ENCODE measurements around the gene TMEM40.
"Not testable (repeated sequence)": the region's sequence is repeated elsewhere in the genome, so short reads cannot be mapped to it uniquely, and the experiment has no call there.

Gene TMEM40

DNA sequence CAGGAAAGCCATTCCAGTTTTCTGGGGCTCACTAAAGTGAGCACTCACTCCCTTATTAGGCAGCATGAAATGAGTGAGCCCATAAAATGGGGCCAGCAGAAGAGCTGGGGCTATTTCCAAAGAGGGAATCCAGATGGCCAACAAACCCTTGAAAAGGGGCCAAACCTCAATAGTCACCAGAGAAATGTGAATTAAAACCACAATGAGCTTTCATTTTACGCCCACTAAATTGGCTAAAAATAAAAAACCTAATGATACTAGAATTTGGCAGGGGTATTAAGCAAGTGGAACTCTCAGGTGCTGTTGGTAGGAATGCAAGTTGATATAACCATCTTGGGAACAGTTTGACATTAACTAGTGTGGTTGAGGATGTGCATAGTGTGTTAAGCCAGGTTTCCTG lies 53.1 kb downstream of the TMEM40 start:
- no peak overlapping the region for H2AFZ ChIP-seq (ENCODE audit: low read depth, low read length)
- no peak for DNase-seq
- no peaks in the 10 kb centered on the region for H3K79me1 ChIP-seq (replicated peaks; ENCODE audit: low read length, poor library complexity, severe bottlenecking)
- H4K8ac ChIP-seq (ENCODE audit: low read length) = no peak overlapping the region
- H2BK15ac ChIP-seq (ENCODE audit: low read depth, poor library complexity, severe bottlenecking) = no peak overlapping the region
- H3K23ac ChIP-seq (ENCODE audit: low read length in 2 of 2) = no peak overlapping the region
- no peaks in the 10 kb centered on the region for H3K9me3 ChIP-seq (ENCODE audit: control insufficient read depth, low read length)
- H3K36me3 ChIP-seq (ENCODE audit: control insufficient read depth in 1 of 2, insufficient read depth in 2 of 2, low read depth in 1 of 2, low read length in 2 of 2) = no peaks in the 10 kb centered on the region
- H2AK5ac ChIP-seq (ENCODE audit: low read length, severe bottlenecking) = no peak overlapping the region
- H3K4me1 ChIP-seq (ENCODE audit: control insufficient read depth, insufficient read depth, low read depth, low read length) = peaks cover 2% of the 10 kb centered on the region
- H3K14ac ChIP-seq (ENCODE audit: low read length in 2 of 2) = no peak overlapping the region
- H3K27ac ChIP-seq (ENCODE audit: low read length, poor library complexity, severe bottlenecking) = no peak overlapping the region
- no peak overlapping the region for H2BK12ac ChIP-seq (ENCODE audit: low read length in 2 of 2)
- H3K4me3 ChIP-seq (ENCODE audit: insufficient read depth in 1 of 2, low read depth in 1 of 2, low read length in 2 of 2) = no peak overlapping the region
- no peak overlapping the region for H3K4ac ChIP-seq (ENCODE audit: low read depth in 1 of 2, low read length in 2 of 2)
- H4K91ac ChIP-seq (ENCODE audit: low read length) = no peak overlapping the region
- H2BK120ac ChIP-seq (ENCODE audit: low read depth, low read length) = no peak overlapping the region
- H3K18ac ChIP-seq (ENCODE audit: low read depth in 1 of 2, low read length in 2 of 2) = no peak overlapping the region
- no CpG with 5 or more reads among the region's 1 CpG for WGBS
- H3K27me3 ChIP-seq (ENCODE audit: control insufficient read depth in 1 of 2, insufficient read depth in 1 of 2, low read length in 2 of 2) = peaks cover 5 to 61% of the 10 kb centered on the region in 2 experiments
- H3K9ac ChIP-seq (ENCODE audit: low read length) = no peak overlapping the region
- H3K4me2 ChIP-seq (ENCODE audit: low read length, poor library complexity, severe bottlenecking) = no peak overlapping the region
- no peak overlapping the region for H2BK5ac ChIP-seq (ENCODE audit: low read depth, low read length, poor library complexity, severe bottlenecking)

DNA sequence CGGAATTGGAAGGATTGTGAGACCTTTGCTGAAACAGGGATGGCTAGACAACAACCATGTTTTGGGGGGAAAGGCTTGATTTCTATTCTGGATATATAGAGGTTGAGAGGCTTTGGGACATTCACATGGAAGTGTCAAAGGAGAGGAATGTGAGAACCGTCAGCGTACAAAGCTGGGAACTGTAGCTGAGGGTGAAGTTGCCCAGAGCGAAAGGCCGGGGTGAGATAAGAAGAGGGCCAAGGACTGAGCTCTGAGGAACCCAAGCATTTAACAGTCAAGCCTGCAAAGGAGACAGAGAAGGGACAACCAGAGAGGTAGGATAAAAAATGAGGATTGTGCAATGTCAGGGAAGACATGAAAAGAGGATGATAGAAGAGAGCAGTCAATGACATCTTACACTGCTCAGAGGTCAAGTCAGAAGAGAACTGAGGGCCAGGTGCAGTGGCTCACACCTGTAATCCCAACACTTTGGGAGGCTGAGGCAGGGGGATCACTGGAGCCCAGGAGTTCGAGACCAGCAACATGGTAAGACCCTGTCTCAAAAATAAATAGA lies 53.6 kb downstream of the TMEM40 start:
- Histone ChIP-seq H3K27ac (ENCODE audit: low read length, poor library complexity, severe bottlenecking) (no peak overlapping the region), H2AFZ (ENCODE audit: low read depth, low read length) (no peak overlapping the region), H2BK15ac (ENCODE audit: low read depth, poor library complexity, severe bottlenecking) (no peak overlapping the region), H3K4me1 (ENCODE audit: control insufficient read depth, insufficient read depth, low read depth, low read length) (peaks cover 2% of the 10 kb centered on the region), H2BK5ac (ENCODE audit: low read depth, low read length, poor library complexity, severe bottlenecking) (no peak overlapping the region), H3K36me3 (ENCODE audit: control insufficient read depth in 1 of 2, insufficient read depth in 2 of 2, low read depth in 1 of 2, low read length in 2 of 2) (no peaks in the 10 kb centered on the region), H2BK12ac (ENCODE audit: low read length in 2 of 2) (no peak overlapping the region), H3K4me3 (ENCODE audit: insufficient read depth in 1 of 2, low read depth in 1 of 2, low read length in 2 of 2) (no peak overlapping the region), H3K9ac (ENCODE audit: low read length) (no peak overlapping the region), H3K14ac (ENCODE audit: low read length in 2 of 2) (no peak overlapping the region), H4K91ac (ENCODE audit: low read length) (no peak overlapping the region), H2BK120ac (ENCODE audit: low read depth, low read length) (no peak overlapping the region), H4K8ac (ENCODE audit: low read length) (no peak overlapping the region), H3K4ac (ENCODE audit: low read depth in 1 of 2, low read length in 2 of 2) (no peak overlapping the region), H3K27me3 (ENCODE audit: control insufficient read depth in 1 of 2, insufficient read depth in 1 of 2, low read length in 2 of 2) (peaks cover 5 to 61% of the 10 kb centered on the region in 2 experiments), H3K79me1 (replicated peaks; ENCODE audit: low read length, poor library complexity, severe bottlenecking) (no peaks in the 10 kb centered on the region), H3K18ac (ENCODE audit: low read depth in 1 of 2, low read length in 2 of 2) (no peak overlapping the region), H3K9me3 (ENCODE audit: control insufficient read depth, low read length) (no peaks in the 10 kb centered on the region), H2AK5ac (ENCODE audit: low read length, severe bottlenecking) (no peak overlapping the region), H3K4me2 (ENCODE audit: low read length, poor library complexity, severe bottlenecking) (no peak overlapping the region), H3K23ac (ENCODE audit: low read length in 2 of 2) (no peak overlapping the region)
- no peak for DNase-seq
- WGBS = 81% methylated on average over 6 of the region's 6 CpGs

DNA sequence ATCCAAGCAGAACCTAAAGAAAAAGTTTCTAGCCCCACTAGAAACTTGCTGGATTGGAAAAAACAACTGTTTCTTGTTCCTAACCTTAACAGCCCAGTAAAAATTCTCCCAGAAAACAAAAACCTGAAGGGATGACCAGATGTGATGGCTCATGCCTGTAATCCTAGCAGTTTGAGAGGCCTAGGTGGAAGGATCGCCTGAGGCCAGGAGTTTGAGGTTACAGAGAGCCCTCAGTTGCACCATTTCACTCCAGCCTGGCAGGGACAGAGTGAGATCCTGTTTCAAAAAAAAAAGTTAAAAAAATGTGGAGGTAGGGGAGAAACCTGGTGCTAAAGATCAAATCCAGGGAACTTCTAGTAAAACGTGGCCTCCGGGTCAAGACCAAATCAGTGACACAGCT lies 56.6 kb downstream of the TMEM40 start:
- Histone ChIP-seq H2AFZ (ENCODE audit: low read depth, low read length) (no peak overlapping the region), H3K4ac (ENCODE audit: low read depth in 1 of 2, low read length in 2 of 2) (no peak overlapping the region), H3K18ac (ENCODE audit: low read depth in 1 of 2, low read length in 2 of 2) (no peak overlapping the region), H3K23ac (ENCODE audit: low read length in 2 of 2) (no peak overlapping the region), H3K36me3 (ENCODE audit: control insufficient read depth in 1 of 2, insufficient read depth in 2 of 2, low read depth in 1 of 2, low read length in 2 of 2) (no peaks in the 10 kb centered on the region), H2BK15ac (ENCODE audit: low read depth, poor library complexity, severe bottlenecking) (no peak overlapping the region), H3K4me1 (ENCODE audit: control insufficient read depth, insufficient read depth, low read depth, low read length) (no peaks in the 10 kb centered on the region), H3K9ac (ENCODE audit: low read length) (no peak overlapping the region), H3K27ac (ENCODE audit: low read length, poor library complexity, severe bottlenecking) (no peak overlapping the region), H4K8ac (ENCODE audit: low read length) (no peak overlapping the region), H3K27me3 (ENCODE audit: control insufficient read depth in 1 of 2, insufficient read depth in 1 of 2, low read length in 2 of 2) (peaks cover 0 to 60% of the 10 kb centered on the region in 2 experiments), H3K4me2 (ENCODE audit: low read length, poor library complexity, severe bottlenecking) (no peak overlapping the region), H3K4me3 (ENCODE audit: insufficient read depth in 1 of 2, low read depth in 1 of 2, low read length in 2 of 2) (no peak overlapping the region), H3K14ac (ENCODE audit: low read length in 2 of 2) (no peak overlapping the region), H3K9me3 (ENCODE audit: control insufficient read depth, low read length) (no peaks in the 10 kb centered on the region), H3K79me1 (replicated peaks; ENCODE audit: low read length, poor library complexity, severe bottlenecking) (no peaks in the 10 kb centered on the region), H2BK12ac (ENCODE audit: low read length in 2 of 2) (no peak overlapping the region), H2BK120ac (ENCODE audit: low read depth, low read length) (no peak overlapping the region), H2AK5ac (ENCODE audit: low read length, severe bottlenecking) (no peak overlapping the region), H2BK5ac (ENCODE audit: low read depth, low read length, poor library complexity, severe bottlenecking) (no peak overlapping the region), H4K91ac (ENCODE audit: low read length) (no peak overlapping the region)
- WGBS = 97% methylated on average over 3 of the region's 3 CpGs
- DNase-seq = no peak

DNA sequence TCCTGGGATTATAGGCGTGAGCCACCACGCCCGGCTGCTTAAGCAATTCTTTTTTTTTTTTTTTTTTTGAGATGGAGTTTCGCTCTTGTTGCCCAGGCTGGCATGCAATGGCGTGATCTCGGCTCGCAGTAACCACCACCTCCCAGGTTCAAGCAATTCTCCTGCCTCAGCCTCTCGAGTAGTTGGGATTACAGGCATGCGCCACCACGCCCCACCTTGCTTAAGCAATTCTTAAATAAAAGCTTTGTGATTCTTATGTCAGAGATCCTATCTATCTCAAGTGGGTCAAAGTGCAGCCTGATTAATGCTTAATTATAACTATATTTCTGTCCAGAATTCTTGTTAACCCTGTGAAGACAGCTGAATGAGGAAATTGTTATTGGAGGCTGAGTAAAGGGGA lies 57.5 kb downstream of the TMEM40 start:
- H3K27me3 ChIP-seq (ENCODE audit: control insufficient read depth in 1 of 2, insufficient read depth in 1 of 2, low read length in 2 of 2) = peaks cover 0 to 55% of the 10 kb centered on the region in 2 experiments
- not testable (repeated sequence) for H3K4me3 ChIP-seq (ENCODE audit: insufficient read depth in 1 of 2, low read depth in 1 of 2, low read length in 2 of 2); H3K23ac ChIP-seq (ENCODE audit: low read length in 2 of 2); H2BK120ac ChIP-seq (ENCODE audit: low read depth, low read length); H3K14ac ChIP-seq (ENCODE audit: low read length in 2 of 2); H3K27ac ChIP-seq (ENCODE audit: low read length, poor library complexity, severe bottlenecking); H3K18ac ChIP-seq (ENCODE audit: low read depth in 1 of 2, low read length in 2 of 2); H2AK5ac ChIP-seq (ENCODE audit: low read length, severe bottlenecking); H3K9ac ChIP-seq (ENCODE audit: low read length); H4K91ac ChIP-seq (ENCODE audit: low read length); H2BK15ac ChIP-seq (ENCODE audit: low read depth, poor library complexity, severe bottlenecking); H3K36me3 ChIP-seq (ENCODE audit: control insufficient read depth in 1 of 2, insufficient read depth in 2 of 2, low read depth in 1 of 2, low read length in 2 of 2); H3K79me1 ChIP-seq (replicated peaks; ENCODE audit: low read length, poor library complexity, severe bottlenecking); H3K4me2 ChIP-seq (ENCODE audit: low read length, poor library complexity, severe bottlenecking); H3K9me3 ChIP-seq (ENCODE audit: control insufficient read depth, low read length); H4K8ac ChIP-seq (ENCODE audit: low read length); H3K4ac ChIP-seq (ENCODE audit: low read depth in 1 of 2, low read length in 2 of 2); H2AFZ ChIP-seq (ENCODE audit: low read depth, low read length); H2BK5ac ChIP-seq (ENCODE audit: low read depth, low read length, poor library complexity, severe bottlenecking); H2BK12ac ChIP-seq (ENCODE audit: low read length in 2 of 2); DNase-seq; H3K4me1 ChIP-seq (ENCODE audit: control insufficient read depth, insufficient read depth, low read depth, low read length)
- WGBS = 97% methylated on average over 3 of the region's 10 CpGs
